HEK293 (cell line): ENCODE measurements around the gene MZT2A.
"Not testable (repeated sequence)": the region's sequence is repeated elsewhere in the genome, so short reads cannot be mapped to it uniquely, and the experiment has no call there.

ENCODE experiments used
- CTCF ChIP-seq: fragments of 450-650 bp; formaldehyde crosslinking; IDR thresholded peaks from 2 replicates; pipeline ENCODE4 v1.5.1; 2016; ENCODE audit warnings: missing biosample characterization, missing genetic modification characterization
- MZF1 ChIP-seq: fragments of 450-650 bp; formaldehyde crosslinking; IDR thresholded peaks from 2 replicates; pipeline ENCODE4 v1.5.1; 2017; ENCODE audit warnings: missing biosample characterization, missing genetic modification characterization, borderline replicate concordance
- ZBTB26 ChIP-seq: fragments of 450-650 bp; formaldehyde crosslinking; optimal IDR thresholded peaks from 2 replicates; pipeline ENCODE3; 2016; ENCODE audit warnings: missing biosample characterization, mild to moderate bottlenecking, missing genetic modification characterization
- ZNF24 ChIP-seq: fragments of 450-650 bp; formaldehyde crosslinking; IDR thresholded peaks from 2 replicates; pipeline ENCODE4 v1.5.1; 2016; ENCODE audit warnings: missing biosample characterization, missing genetic modification characterization
- ZNF558 ChIP-seq: fragments of 450-650 bp; formaldehyde crosslinking; IDR thresholded peaks from 2 replicates; pipeline ENCODE4 v1.5.1; 2016; ENCODE audit warnings: missing biosample characterization, missing genetic modification characterization
- ZSCAN16 ChIP-seq: fragments of 450-650 bp; formaldehyde crosslinking; IDR thresholded peaks from 2 replicates; pipeline ENCODE4 v1.5.1; 2016; ENCODE audit warnings: missing biosample characterization, missing genetic modification characterization

- TF ChIP-seq CTCF (tag by site-specific recombination); ZNF24; ZSCAN16 (tag by site-specific recombination); ZNF558 (tag by site-specific recombination); MZF1 (tag by site-specific recombination); ZBTB26 (tag by site-specific recombination): not testable (repeated sequence)
Observed at GRCh38 chr2:131495506-131495905, 3.3 kb upstream of the MZT2A start.
